D721Med (cell line): ENCODE data around the gene NNMT.

Experiments
- DNase-seq: peaks from one replicate; pipeline ENCODE4 v3.0.0; 2011; ENCODE audit warnings: low spot score; ENCODE audit not compliant: insufficient read length
- FAIRE-seq: peaks from 2 replicates; lab custom pipeline; 2011; peaks lifted over from hg19 to GRCh38; lab: Jason Lieb, UNC
- TF ChIP-seq, protein P1 (sequence below): IDR thresholded peaks from 2 replicates; pipeline ENCODE4 v1.5.1; 2012; ENCODE audit warnings: mild to moderate bottlenecking, control low read depth; ENCODE audit not compliant: insufficient read depth; ENCODE audit errors: missing control alignments

NNMT gene

DNA sequence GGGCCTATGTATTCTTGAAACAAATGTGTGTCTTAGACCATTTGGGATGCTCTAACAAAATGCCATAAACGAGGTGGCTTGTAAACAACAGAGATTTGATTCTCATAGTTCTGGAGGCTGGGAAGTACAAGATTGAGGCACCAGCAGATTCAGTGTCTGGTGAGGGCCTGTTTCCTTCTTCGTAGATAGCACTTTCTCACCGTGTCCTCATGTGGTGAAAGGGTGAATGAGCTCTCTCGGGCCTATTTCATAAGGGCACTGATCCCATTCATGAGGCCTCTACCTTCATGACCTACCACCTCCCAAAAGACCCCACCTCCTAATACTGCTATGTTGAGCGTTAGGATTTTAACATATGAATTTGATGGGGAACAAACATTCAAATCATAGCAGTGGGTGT is 6.4 kb upstream of the NNMT start:
- TF ChIP-seq, protein P1, sequence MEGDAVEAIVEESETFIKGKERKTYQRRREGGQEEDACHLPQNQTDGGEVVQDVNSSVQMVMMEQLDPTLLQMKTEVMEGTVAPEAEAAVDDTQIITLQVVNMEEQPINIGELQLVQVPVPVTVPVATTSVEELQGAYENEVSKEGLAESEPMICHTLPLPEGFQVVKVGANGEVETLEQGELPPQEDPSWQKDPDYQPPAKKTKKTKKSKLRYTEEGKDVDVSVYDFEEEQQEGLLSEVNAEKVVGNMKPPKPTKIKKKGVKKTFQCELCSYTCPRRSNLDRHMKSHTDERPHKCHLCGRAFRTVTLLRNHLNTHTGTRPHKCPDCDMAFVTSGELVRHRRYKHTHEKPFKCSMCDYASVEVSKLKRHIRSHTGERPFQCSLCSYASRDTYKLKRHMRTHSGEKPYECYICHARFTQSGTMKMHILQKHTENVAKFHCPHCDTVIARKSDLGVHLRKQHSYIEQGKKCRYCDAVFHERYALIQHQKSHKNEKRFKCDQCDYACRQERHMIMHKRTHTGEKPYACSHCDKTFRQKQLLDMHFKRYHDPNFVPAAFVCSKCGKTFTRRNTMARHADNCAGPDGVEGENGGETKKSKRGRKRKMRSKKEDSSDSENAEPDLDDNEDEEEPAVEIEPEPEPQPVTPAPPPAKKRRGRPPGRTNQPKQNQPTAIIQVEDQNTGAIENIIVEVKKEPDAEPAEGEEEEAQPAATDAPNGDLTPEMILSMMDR: no peak
- no peak for DNase-seq
- FAIRE-seq: no peak

- DNase-seq: no peak
- TF ChIP-seq, protein P1: no peak
- FAIRE-seq: no peak
Observed at GRCh38 chr11:114290503-114291235, 5.5 kb upstream of the NNMT start.

GRCh38 chr11:114291381-114291780 is 4.8 kb upstream of the NNMT start:
- FAIRE-seq (no peak), DNase-seq (no peak)
- TF ChIP-seq, protein P1: no peak

DNA sequence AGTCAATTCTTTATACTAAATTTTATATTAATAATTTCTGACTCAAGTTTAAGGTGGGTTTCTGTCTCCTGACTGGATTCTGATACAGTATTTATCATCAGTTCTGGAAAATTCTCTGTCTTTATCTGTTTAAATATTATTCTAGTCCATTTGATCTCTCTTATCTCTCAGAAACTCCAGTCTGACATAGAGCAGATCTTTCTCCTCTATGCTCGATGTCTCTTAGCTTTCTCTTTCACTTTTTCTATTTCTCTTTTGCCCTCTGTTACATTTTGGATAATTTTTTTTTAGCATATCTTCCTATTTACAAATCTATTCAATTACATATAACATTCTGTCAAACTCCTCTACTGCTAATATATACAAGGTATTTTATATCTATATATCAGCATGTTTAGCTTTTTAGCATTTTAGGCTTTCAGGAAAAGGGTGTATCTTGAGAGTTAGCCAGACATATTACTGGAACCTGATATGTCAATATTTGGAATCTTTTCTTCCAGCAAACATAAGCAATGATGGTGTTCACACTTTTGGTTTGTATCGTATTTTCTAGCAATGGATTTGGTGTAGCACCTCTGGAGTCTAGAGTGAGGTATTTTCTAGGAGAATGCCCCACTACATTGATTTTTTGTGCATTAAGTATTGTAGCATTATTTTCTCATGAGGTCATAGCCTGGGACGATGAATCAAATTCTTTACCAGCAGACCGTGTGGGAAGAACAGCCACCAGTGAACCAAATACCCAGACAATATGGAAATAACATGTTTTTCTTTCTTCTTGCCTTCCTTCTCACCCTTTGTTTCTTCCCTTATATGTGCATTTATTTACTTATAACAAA is 4.1 kb upstream of the NNMT start:
- DNase-seq (no peak), FAIRE-seq (no peak)
- TF ChIP-seq, protein P1: no peak

- FAIRE-seq (no peak), DNase-seq (no peak)
- TF ChIP-seq, protein P1: no peak
Observed at GRCh38 chr11:114293201-114293711, 2.9 kb upstream of the NNMT start.

DNA sequence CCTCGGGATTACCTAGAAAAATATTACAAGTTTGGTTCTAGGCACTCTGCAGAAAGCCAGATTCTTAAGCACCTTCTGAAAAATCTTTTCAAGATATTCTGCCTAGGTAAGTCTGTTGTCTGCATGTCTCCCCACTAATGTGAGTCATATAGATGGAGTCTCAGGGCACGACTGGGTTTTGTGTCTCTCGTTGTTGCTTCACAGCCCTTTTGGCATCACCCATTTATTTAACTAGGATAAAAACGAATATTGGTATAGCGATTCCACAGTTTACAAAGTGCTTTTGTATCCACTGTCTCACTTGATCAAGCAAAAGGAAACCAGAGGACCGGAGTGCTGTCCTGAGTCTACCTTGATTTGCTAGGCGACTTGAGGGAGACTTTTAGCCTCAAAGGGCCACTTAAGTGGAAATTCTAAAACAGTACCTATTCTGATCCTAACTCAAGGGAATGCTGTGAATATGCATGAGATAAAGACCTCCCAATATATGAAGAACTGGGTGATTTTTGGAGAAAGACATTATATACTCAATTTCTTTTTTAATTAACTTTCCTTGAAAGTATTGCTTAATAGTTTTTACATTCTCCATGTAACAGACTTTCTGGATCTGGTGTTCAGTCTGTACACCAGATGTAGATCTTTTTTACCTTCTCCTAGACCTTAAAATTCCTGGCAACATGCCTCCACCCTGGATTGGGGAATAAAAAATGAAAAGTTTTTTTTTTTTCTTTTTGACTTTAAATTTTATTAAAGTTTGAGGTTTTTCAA is 590 bp downstream of the NNMT start:
- FAIRE-seq: no peak
- TF ChIP-seq, protein P1: no peak
- DNase-seq: no peak
